ENCODE measurements around the gene DMXL1.

DMXL1 gene

DNA sequence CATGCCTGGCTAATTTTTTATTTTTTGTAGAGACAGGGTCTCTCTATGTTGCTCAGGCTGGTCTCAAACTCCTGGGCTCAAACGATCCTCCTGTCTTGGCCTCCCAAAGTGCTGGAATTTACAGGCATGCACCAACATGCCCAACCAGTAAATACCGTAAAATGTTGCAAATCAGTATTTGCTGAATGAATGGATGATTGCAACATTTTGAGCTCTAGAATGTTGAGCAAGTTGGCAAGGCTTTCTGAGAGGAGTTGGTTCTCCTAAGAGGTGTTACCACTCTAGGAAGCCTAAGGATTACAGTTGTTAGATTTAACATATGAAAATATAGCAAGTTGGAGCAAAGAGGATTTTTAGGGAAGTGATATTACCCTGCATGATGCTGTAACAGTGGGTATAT, 15.6 kb upstream of the DMXL1 start:
- TF ChIP-seq, protein P1, sequence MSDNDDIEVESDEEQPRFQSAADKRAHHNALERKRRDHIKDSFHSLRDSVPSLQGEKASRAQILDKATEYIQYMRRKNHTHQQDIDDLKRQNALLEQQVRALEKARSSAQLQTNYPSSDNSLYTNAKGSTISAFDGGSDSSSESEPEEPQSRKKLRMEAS (IDR thresholded peaks at IDR 0.05): no peak
- no peak for TF ChIP-seq TCF12 (IDR thresholded peaks at IDR 0.05; ENCODE audit: low read depth)
- no peak for TF ChIP-seq CEBPB (IDR thresholded peaks at IDR 0.05)
- TF ChIP-seq TEAD4 (IDR thresholded peaks at IDR 0.05): no peak
- no peak for TF ChIP-seq TAF1 (IDR thresholded peaks at IDR 0.05; ENCODE audit: low read depth)
- TF ChIP-seq NFIC (IDR thresholded peaks at IDR 0.05): no peak
- TF ChIP-seq CREB1 (IDR thresholded peaks at IDR 0.05; ENCODE audit: low read depth): no peak
- TF ChIP-seq, protein P2, sequence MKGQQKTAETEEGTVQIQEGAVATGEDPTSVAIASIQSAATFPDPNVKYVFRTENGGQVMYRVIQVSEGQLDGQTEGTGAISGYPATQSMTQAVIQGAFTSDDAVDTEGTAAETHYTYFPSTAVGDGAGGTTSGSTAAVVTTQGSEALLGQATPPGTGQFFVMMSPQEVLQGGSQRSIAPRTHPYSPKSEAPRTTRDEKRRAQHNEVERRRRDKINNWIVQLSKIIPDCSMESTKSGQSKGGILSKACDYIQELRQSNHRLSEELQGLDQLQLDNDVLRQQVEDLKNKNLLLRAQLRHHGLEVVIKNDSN (IDR thresholded peaks at IDR 0.05): no peak
- TF ChIP-seq YY1 (IDR thresholded peaks at IDR 0.05; ENCODE audit: low read depth): no peak
- no peak for TF ChIP-seq ZBTB7A (IDR thresholded peaks at IDR 0.05; ENCODE audit: low read depth)
- no peak for TF ChIP-seq RAD21 (IDR thresholded peaks at IDR 0.05; ENCODE audit: low read depth)
- TF ChIP-seq, protein P3, sequence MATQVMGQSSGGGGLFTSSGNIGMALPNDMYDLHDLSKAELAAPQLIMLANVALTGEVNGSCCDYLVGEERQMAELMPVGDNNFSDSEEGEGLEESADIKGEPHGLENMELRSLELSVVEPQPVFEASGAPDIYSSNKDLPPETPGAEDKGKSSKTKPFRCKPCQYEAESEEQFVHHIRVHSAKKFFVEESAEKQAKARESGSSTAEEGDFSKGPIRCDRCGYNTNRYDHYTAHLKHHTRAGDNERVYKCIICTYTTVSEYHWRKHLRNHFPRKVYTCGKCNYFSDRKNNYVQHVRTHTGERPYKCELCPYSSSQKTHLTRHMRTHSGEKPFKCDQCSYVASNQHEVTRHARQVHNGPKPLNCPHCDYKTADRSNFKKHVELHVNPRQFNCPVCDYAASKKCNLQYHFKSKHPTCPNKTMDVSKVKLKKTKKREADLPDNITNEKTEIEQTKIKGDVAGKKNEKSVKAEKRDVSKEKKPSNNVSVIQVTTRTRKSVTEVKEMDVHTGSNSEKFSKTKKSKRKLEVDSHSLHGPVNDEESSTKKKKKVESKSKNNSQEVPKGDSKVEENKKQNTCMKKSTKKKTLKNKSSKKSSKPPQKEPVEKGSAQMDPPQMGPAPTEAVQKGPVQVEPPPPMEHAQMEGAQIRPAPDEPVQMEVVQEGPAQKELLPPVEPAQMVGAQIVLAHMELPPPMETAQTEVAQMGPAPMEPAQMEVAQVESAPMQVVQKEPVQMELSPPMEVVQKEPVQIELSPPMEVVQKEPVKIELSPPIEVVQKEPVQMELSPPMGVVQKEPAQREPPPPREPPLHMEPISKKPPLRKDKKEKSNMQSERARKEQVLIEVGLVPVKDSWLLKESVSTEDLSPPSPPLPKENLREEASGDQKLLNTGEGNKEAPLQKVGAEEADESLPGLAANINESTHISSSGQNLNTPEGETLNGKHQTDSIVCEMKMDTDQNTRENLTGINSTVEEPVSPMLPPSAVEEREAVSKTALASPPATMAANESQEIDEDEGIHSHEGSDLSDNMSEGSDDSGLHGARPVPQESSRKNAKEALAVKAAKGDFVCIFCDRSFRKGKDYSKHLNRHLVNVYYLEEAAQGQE (IDR thresholded peaks at IDR 0.05; ENCODE audit: low read depth): no peak

DNA sequence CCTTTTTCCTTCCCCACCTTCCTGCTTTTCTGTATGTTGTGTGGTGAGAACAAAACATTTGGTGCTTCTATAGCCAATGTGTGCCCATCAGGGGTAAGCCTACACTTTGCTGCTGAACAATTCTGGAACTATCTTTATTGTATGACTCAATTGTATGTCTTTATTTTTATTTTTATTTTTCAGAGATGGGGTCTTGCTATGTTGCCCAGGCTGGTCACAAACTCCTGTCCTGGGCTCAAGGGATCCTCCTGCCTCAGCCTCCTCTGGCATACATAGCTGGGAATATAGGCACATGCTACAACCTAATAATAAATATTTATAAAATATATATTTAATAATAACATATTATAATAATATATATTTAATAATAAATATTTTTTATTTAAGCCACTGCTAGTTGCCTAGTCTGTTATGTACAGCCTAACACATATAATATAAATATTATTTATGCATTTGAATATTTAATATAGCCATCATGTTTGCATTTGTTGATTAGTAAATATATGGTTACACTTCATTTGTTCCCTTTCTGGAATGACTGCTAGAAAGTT, 11.8 kb upstream of the DMXL1 start:
- TF ChIP-seq CEBPB (IDR thresholded peaks at IDR 0.05): no peak
- no peak for TF ChIP-seq EP300 (IDR thresholded peaks at IDR 0.05; ENCODE audit: borderline replicate concordance)
- TF ChIP-seq RAD21 (IDR thresholded peaks at IDR 0.05; ENCODE audit: low read depth): no peak
- no peak for TF ChIP-seq YY1 (IDR thresholded peaks at IDR 0.05; ENCODE audit: low read depth)

DNA sequence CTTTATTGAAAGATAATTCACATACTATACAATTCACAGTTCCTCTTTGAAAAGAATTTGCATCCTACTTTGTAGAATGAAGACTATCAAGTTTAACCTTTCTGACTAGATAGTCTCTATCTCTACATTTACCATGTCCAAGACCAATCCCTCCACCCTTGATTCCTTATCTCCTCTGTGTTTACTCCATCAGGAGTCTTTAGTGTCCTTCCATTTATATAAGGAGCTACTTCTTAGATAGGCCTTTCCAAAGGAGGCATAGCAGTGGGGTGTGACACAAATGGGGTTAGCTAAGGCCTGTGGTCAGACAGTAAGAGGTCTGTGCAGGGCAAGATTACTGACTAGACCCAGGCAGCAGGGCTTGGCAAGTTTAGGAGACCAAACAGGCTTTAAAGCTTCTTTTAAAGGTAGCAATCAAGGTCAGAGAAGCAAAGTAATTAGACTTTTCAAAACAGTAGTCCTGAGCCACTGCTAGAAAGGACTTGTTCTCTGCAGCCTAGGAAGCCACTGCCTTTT, 11.1 kb upstream of the DMXL1 start:
- TF ChIP-seq, protein P1 (IDR thresholded peaks at IDR 0.05): no peak
- TF ChIP-seq TAF1 (IDR thresholded peaks at IDR 0.05; ENCODE audit: low read depth): no peak
- TF ChIP-seq, protein P3 (IDR thresholded peaks at IDR 0.05; ENCODE audit: low read depth): no peak
- TF ChIP-seq, protein P2 (IDR thresholded peaks at IDR 0.05): no peak
- TF ChIP-seq TCF12 (IDR thresholded peaks at IDR 0.05; ENCODE audit: low read depth): no peak
- no peak for TF ChIP-seq ZBTB7A (IDR thresholded peaks at IDR 0.05; ENCODE audit: low read depth)
- TF ChIP-seq YY1 (IDR thresholded peaks at IDR 0.05; ENCODE audit: low read depth): no peak
- TF ChIP-seq RAD21 (IDR thresholded peaks at IDR 0.05; ENCODE audit: low read depth): no peak
- no peak for TF ChIP-seq NFIC (IDR thresholded peaks at IDR 0.05)
- TF ChIP-seq EP300 (IDR thresholded peaks at IDR 0.05; ENCODE audit: borderline replicate concordance): no peak
- no peak for TF ChIP-seq TEAD4 (IDR thresholded peaks at IDR 0.05)
- no peak for TF ChIP-seq CREB1 (IDR thresholded peaks at IDR 0.05; ENCODE audit: low read depth)
- no peak for TF ChIP-seq FOXM1 (IDR thresholded peaks at IDR 0.05; ENCODE audit: borderline replicate concordance, low read depth)
- no peak for TF ChIP-seq CEBPB (IDR thresholded peaks at IDR 0.05)
- TF ChIP-seq EGR1 (IDR thresholded peaks at IDR 0.05): no peak

DNA sequence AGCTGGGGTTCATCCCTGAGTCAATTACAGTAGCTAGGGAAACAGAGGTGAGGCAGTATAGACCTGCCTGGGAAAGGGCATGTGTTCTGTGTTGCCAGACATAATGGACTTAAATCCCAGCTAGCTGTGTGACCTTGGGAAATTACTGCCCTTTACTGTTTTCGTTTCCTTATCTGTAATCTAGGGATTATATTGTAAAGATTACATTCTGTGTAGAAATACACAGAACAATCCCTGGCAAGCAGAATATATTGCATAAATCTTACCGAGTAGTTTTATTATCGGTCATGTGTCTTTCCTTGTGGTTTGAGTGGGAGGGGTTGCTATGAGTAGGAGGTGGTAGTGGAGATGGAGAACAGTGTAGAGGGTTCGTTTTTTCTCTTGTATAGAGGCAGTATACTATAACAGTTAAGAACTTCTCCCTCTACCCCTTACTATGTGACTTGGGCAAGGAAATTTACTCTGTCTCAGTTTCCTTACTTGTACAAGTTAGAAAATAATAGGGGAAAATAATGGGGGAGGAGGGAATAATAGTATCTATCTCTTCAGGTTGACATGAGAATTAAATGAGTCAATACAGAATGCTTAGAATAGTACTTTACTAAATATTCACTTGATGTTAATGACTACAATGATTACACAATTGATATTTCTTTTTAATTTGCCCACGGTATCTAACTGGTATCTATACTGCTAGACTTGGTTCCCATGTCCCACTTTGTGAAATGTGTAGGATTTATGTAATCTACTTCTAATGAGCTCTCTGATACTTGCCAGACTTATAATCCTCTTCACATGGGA, 7.1 kb upstream of the DMXL1 start:
- TF ChIP-seq, protein P3 (IDR thresholded peaks at IDR 0.05; ENCODE audit: low read depth): no peak
- TF ChIP-seq TEAD4 (IDR thresholded peaks at IDR 0.05) (no peak), RAD21 (IDR thresholded peaks at IDR 0.05; ENCODE audit: low read depth) (no peak), NFIC (IDR thresholded peaks at IDR 0.05) (no peak), TAF1 (IDR thresholded peaks at IDR 0.05; ENCODE audit: low read depth) (no peak), TCF12 (IDR thresholded peaks at IDR 0.05; ENCODE audit: low read depth) (no peak), ZBTB7A (IDR thresholded peaks at IDR 0.05; ENCODE audit: low read depth) (no peak), CEBPB (IDR thresholded peaks at IDR 0.05) (no peak), CREB1 (IDR thresholded peaks at IDR 0.05; ENCODE audit: low read depth) (no peak), EGR1 (IDR thresholded peaks at IDR 0.05) (no peak), EP300 (IDR thresholded peaks at IDR 0.05; ENCODE audit: borderline replicate concordance) (no peak)

Data from Ishikawa (cell line).